Activated CD8-positive, alpha-beta T cell treated with anti-CD3 and anti-CD28 coated beads for 36 hours (primary cell): ENCODE data around the gene BCKDHA. TPM values are rescaled to one million over a fixed set of nuclear protein-coding genes. Genes with fewer than 3 reads are reported as not detected.

Experiments used
- ATAC-seq: fragments of 200-7000 bp; cut with Tn5 transposase; one replicate; pipeline ENCODE4 v1.10.0; 2021; ENCODE audit warnings: mild to moderate bottlenecking, moderate library complexity
- CTCF ChIA-PET: fragments of 350-600 bp; sonication (Branson Sonifier 250); formaldehyde crosslinking; loops from one replicate; lab custom pipeline; 2021; ENCODE audit warnings: antibody characterized with exemption; lab: Charles Lee
- POLR2A ChIA-PET: fragments of 350-600 bp; sonication (Branson Sonifier 250); formaldehyde crosslinking; loops from one replicate; lab custom pipeline; 2021; ENCODE audit warnings: antibody characterized with exemption; lab: Charles Lee
- DNase-seq: peaks from one replicate; pipeline ENCODE4 v3.0.0-alpha.2; 2020
- H3K27ac Mint-ChIP-seq: one replicate; pipeline ENCODE4 v1.8.0; 2021; ENCODE audit warnings: mild to moderate bottlenecking, mixed read lengths
- H3K27me3 Mint-ChIP-seq: one replicate; pipeline ENCODE4 v1.8.0; 2021; ENCODE audit warnings: mixed read lengths
- H3K36me3 Mint-ChIP-seq: one replicate; pipeline ENCODE4 v1.8.0; 2021; ENCODE audit warnings: low read depth, mixed read lengths
- H3K4me1 Mint-ChIP-seq: one replicate; pipeline ENCODE4 v1.8.0; 2021; ENCODE audit warnings: low read depth, mixed read lengths
- H3K4me3 Mint-ChIP-seq: one replicate; pipeline ENCODE4 v1.8.0; 2021; ENCODE audit warnings: mild to moderate bottlenecking, moderate library complexity, mixed read lengths
- H3K9me3 Mint-ChIP-seq: one replicate; pipeline ENCODE4 v1.8.0; 2021; ENCODE audit warnings: mixed read lengths
- intact Hi-C: fragments of 100-400 bp; cut with micrococcal nuclease; formaldehyde crosslinking; loops from one replicate; pipeline ENCODE4 v1.10.0; 2022
- total RNA-seq, 2 experiments: library from RNA; stranded (reverse); gene quantifications; one replicate each; pipeline ENCODE4 v1.2.3, GENCODE V29; 2021
- TF ChIP-seq, protein P1 (sequence below): fragments of 200-600 bp; IDR thresholded peaks from one replicate; pipeline ENCODE4 v1.8.0; 2022; ENCODE audit warnings: antibody characterized with exemption, mild to moderate bottlenecking

BCKDHA gene
- total RNA-seq, 2 experiments from 2014 or later = 32.3 to 36.9 TPM

DNA sequence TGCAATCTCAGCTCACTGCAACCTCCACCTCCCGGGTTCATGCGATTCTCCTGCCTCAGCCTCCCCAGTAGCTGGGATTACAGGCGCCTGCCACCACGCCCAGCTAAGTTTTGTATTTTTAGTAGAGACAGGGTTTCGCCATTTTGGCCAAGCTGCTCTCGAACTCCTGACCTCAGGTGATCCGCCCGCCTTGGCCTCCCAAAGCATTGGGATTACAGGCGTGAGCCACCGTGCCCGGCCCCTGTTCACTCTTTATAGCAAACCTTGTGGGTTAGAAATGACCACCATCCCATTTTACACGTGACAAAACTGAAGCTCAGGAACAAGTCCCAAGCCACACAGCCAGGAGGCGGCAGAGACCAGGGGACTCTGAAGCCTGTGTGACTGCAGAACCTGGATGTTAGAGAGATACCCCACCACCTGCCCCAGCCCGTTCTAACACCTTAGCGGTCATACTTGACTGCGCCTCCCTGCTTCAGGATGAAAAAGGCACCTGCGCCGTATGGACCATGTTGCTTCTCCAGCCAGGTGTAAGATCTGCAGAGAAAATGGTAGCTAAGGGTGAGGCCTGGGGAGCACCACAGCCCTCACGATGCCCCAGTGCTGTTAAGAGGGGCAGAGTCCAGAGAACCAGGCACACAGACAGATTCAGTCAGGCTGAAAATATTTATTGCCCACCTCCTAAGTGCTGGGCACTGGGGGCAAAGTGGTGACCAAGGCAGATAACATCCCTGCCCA is 38.5 kb downstream of the BCKDHA start:
- intact Hi-C loops = no loop called here
- DNase-seq (no peak), ATAC-seq (no peak)
- Mint-ChIP-seq H3K4me3 (no peak overlapping the region), H3K4me1 (peaks cover 17% of the 10 kb centered on the region), H3K36me3 (peaks cover 18% of the 10 kb centered on the region), H3K27ac (no peak overlapping the region), H3K27me3 (no peaks in the 10 kb centered on the region), H3K9me3 (no peaks in the 10 kb centered on the region)
- ChIA-PET POLR2A (no interaction called here), CTCF (interaction anchor here (0.8 to 1.5 kb wide), 2 partner anchors 13 to 128 kb away, joined by 3 to 4 read pairs; no protein-coding TSS in a partner anchor)
- TF ChIP-seq, protein P1, sequence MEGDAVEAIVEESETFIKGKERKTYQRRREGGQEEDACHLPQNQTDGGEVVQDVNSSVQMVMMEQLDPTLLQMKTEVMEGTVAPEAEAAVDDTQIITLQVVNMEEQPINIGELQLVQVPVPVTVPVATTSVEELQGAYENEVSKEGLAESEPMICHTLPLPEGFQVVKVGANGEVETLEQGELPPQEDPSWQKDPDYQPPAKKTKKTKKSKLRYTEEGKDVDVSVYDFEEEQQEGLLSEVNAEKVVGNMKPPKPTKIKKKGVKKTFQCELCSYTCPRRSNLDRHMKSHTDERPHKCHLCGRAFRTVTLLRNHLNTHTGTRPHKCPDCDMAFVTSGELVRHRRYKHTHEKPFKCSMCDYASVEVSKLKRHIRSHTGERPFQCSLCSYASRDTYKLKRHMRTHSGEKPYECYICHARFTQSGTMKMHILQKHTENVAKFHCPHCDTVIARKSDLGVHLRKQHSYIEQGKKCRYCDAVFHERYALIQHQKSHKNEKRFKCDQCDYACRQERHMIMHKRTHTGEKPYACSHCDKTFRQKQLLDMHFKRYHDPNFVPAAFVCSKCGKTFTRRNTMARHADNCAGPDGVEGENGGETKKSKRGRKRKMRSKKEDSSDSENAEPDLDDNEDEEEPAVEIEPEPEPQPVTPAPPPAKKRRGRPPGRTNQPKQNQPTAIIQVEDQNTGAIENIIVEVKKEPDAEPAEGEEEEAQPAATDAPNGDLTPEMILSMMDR = no peak

DNA sequence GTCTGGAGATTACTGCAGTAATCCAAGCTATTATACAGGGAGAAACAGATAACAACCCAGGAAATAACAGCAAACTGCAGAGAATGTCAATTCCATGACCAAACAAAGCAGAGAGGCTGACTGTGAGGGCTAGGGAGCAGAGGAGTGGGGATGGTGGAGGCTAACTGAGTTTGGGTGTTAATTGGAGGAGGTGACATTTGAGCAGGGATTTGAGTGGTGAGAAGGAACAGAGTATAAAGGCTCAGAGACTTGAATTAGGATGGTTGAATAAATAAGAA is 39.0 kb downstream of the BCKDHA start:
- intact Hi-C loops = no loop called here
- TF ChIP-seq, protein P1 = no peak
- Mint-ChIP-seq H3K36me3 (peaks cover 18% of the 10 kb centered on the region), H3K4me3 (no peak overlapping the region), H3K27ac (no peak overlapping the region), H3K9me3 (no peaks in the 10 kb centered on the region), H3K4me1 (peaks cover 17% of the 10 kb centered on the region), H3K27me3 (no peaks in the 10 kb centered on the region)
- DNase-seq = no peak
- ATAC-seq = no peak
- ChIA-PET CTCF (interaction anchor here (0.8 to 1.5 kb wide), 3 partner anchors 12 to 270 kb away, joined by 3 to 4 read pairs (median 3); no protein-coding TSS in a partner anchor), POLR2A (no interaction called here)

- H3K27ac Mint-ChIP-seq = no peak overlapping the region
- peaks cover 17% of the 10 kb centered on the region for H3K4me1 Mint-ChIP-seq
- ATAC-seq (no peak), DNase-seq (no peak)
- H3K36me3 Mint-ChIP-seq = peaks cover 9% of the 10 kb centered on the region
- intact Hi-C loops = no loop called here
- TF ChIP-seq, protein P1 = no peak
- H3K9me3 Mint-ChIP-seq = no peaks in the 10 kb centered on the region
- ChIA-PET POLR2A (interaction anchor here (2.7 to 3.2 kb wide), 2 partner anchors 10 to 11 kb away, joined by 13 to 14 read pairs; no protein-coding TSS in a partner anchor), CTCF (interaction anchor here (1.0 kb wide), 1 partner anchor 269 kb away, joined by 3 read pairs; no protein-coding TSS in a partner anchor)
- no peaks in the 10 kb centered on the region for H3K27me3 Mint-ChIP-seq
- peak overlapping the region; percentile 34 for H3K4me3 Mint-ChIP-seq
Measured at GRCh38 chr19:41437944-41438574, 40.4 kb downstream of the BCKDHA start.

DNA sequence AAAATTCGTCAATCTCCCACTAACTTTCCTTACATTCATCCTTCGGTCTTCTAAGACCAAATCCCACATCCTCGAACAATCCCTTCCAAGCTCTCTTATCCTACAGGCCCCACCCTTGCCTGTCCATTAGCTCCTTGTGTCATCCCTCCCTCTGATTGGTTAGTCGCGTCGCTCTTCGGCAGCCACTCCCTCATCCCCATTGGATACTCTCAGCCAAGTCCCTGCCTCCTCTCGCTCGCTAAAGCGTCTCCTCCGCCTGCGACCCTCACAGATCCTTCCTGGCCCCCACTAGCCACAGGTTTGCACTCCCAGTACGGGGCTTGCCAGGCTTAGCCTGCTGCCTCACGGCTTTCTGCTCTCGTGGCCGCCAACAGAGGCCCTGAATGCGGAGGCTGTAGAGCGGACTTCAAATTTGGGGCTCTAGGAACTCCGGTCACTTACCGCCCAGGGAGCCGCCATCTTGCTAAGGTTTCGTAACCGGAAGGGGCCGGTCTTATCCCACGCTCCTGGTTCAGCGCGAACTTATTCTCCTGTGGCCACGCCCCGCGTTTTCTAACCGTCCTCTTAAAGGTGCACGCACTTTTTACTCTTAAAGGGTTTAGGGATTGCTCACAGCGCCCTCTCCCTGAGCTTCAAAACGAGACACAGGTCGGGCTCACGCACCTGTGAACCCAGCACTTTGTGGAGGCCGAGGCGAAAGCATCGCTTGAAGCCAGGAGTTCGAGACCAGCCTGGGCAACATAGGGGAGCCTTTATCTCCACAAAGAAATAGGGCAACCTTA is 42.0 kb downstream of the BCKDHA start, which contains the start of gene DMAC2:
Gene DMAC2, minus strand, starts transcription at position 472 of the 782 bp plus-strand sequence. Its CDS starts 13 bp downstream, at position 459.
- CTCF ChIA-PET = interaction anchor here (0.7 to 2.8 kb wide), 20 partner anchors 9 to 157 kb away, joined by 3 to 32 read pairs (median 4); partner anchors contain the start of genes B3GNT8 and B9D2
- TF ChIP-seq, protein P1 = peak; percentile 48
- H3K27ac Mint-ChIP-seq = no peak within 1 kb of the TSS
- DNase-seq (peak; percentile 100), ATAC-seq (peak; percentile 96)
- POLR2A ChIA-PET = interaction anchor here (0.5 to 3.2 kb wide), 8 partner anchors 10 to 420 kb away, joined by 3 to 14 read pairs (median 4); partner anchors contain the start of genes B3GNT8 and RPS19
- H3K4me3 Mint-ChIP-seq = no peak within 1 kb of the TSS
- intact Hi-C loops = no loop called here
- peaks cover 17% of the 10 kb centered on the region for H3K4me1 Mint-ChIP-seq
- no peaks in the 10 kb centered on the region for H3K9me3 Mint-ChIP-seq
- H3K36me3 Mint-ChIP-seq = peaks cover 8% of the 10 kb centered on the region
- peaks cover 2% of the 10 kb centered on the region for H3K27me3 Mint-ChIP-seq
